ENCODE data around the gene SPHK2.

DNA sequence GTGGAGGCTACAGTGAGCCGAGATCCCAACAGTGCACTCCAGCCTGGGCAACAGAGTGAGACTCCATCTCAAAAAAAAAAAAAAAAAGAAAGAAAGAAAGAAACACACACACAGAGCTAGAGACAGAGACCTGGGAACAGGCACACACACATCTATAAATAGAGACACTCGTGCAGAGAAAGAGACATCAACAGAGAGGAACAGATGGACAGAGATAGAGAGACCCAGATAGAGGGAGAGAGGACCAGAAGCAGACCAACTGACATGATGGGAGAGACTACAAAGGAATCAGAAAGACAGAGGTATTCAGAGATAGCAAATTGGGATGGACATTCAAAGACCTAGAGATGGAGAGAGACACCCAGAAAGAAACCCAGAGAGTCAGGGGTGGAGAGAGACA lies 28.8 kb downstream of the SPHK2 start:
- no peak for TF ChIP-seq CTCF (IDR thresholded peaks at IDR 0.05)
- TF ChIP-seq POLR2AphosphoS5 (IDR thresholded peaks at IDR 0.05) = no peak
- no peak for TF ChIP-seq POLR2A (IDR thresholded peaks at IDR 0.05)

Measured in suprapubic skin (tissue), 4 donors.